Measurements from ENCODE around the gene C6orf163. TPM values are rescaled to one million over a fixed set of nuclear protein-coding genes. Genes with fewer than 3 reads are reported as not detected.

Gene C6orf163
- total and polyA plus RNA-seq, 2 of the 13 experiments (the other 11 are each of a cell fraction or from before 2014, with no cell fraction given), result 0.62 to 1.8 TPM

GRCh38 chr6:87330961-87331360, 13.7 kb upstream of the C6orf163 start:
- H3K27me3 ChIP-seq (ENCODE audit: control insufficient read depth in 1 of 2, insufficient read depth in 2 of 2, low read length in 2 of 2), result no peaks in the 10 kb centered on the region
- ATAC-seq (no peak), FAIRE-seq (no peak), DNase-seq (ENCODE audit: low spot score) (no peak)
- H3K36me3 ChIP-seq (replicated peaks in 1 of 2; ENCODE audit: control insufficient read depth in 1 of 2, insufficient read depth in 2 of 2, low read length in 2 of 2), result no peaks in the 10 kb centered on the region; a peak in 1 of 5 replicates
- H3K9me3 ChIP-seq (ENCODE audit: low read length), result no peaks in the 10 kb centered on the region
- no peak overlapping the region for H3K27ac ChIP-seq (ENCODE audit: extremely low read length, insufficient read depth, low read length)
- H3K4me3 ChIP-seq (replicated peaks in 1 of 3; ENCODE audit: insufficient read depth in 1 of 3, low read depth in 2 of 3, low read length in 3 of 3), result no peak overlapping the region
- BruUV-seq (replicated peaks), result no TSS peak
- ChIA-PET POLR2A (no interaction called here), CTCF (ENCODE audit: low intra/inter-chr PET ratio, low total read pairs) (no interaction called here)
- intact Hi-C loops (cut with micrococcal nuclease; ENCODE audit: unreplicated experiment), result no loop called here
- H3K4me1 ChIP-seq (ENCODE audit: insufficient read depth, low read length), result no peaks in the 10 kb centered on the region
- no peak overlapping the region for H3K4me2 ChIP-seq (ENCODE audit: low read depth, low read length)
- in situ Hi-C loops (cut with HindIII; ENCODE audit: extremely low pct_ligation_motif_present, low pct_unique_long_range_greater_than_20kb), result no loop called here
- TF ChIP-seq ZXDC (CRISPR knock-in tag; IDR thresholded peaks at IDR 0.05) (no peak), FOXA1 (IDR thresholded peaks at IDR 0.05) (no peak), FOXA1 (CRISPR knock-in tag; IDR thresholded peaks at IDR 0.05) (no peak), GLI4 (CRISPR knock-in tag; IDR thresholded peaks at IDR 0.05; ENCODE audit: borderline replicate concordance) (no peak)
- H2AFZ ChIP-seq (ENCODE audit: low read length), result no peak overlapping the region
- no peaks in the 10 kb centered on the region for H4K20me1 ChIP-seq (ENCODE audit: insufficient read depth, low read length)
- H3K9ac ChIP-seq (ENCODE audit: insufficient read depth, low read depth, low read length), result no peak overlapping the region
- no peaks in the 10 kb centered on the region for H3K79me2 ChIP-seq (ENCODE audit: insufficient read depth, low read length)

GRCh38 chr6:87333033-87333432, 11.6 kb upstream of the C6orf163 start:
- intact Hi-C loops (cut with micrococcal nuclease; ENCODE audit: unreplicated experiment), result no loop called here
- 93% methylated on average over 5 of the region's 5 CpGs for WGBS (ENCODE audit: low lambda C conversion rate)
- no peaks in the 10 kb centered on the region; a peak in 1 of 5 replicates for H3K36me3 ChIP-seq (replicated peaks in 1 of 2; ENCODE audit: control insufficient read depth in 1 of 2, insufficient read depth in 2 of 2, low read length in 2 of 2)
- TF ChIP-seq SOX6 (IDR thresholded peaks at IDR 0.05), result no peak
- TF ChIP-seq SOX6 (CRISPR knock-in tag; IDR thresholded peaks at IDR 0.05), result no peak
- TF ChIP-seq PAF1 (CRISPR knock-in tag; IDR thresholded peaks at IDR 0.05), result no peak
- no peak for TF ChIP-seq SYNCRIP (IDR thresholded peaks at IDR 0.05; ENCODE audit: insufficient read depth, low read depth, low read length)
- TF ChIP-seq RBM22 (optimal IDR thresholded peaks at IDR 0.05; ENCODE audit: low read length), result no peak
- DNase-seq (ENCODE audit: low spot score), result no peak
- H2AFZ ChIP-seq (ENCODE audit: low read length), result no peak overlapping the region
- in situ Hi-C loops (cut with HindIII; ENCODE audit: extremely low pct_ligation_motif_present, low pct_unique_long_range_greater_than_20kb), result no loop called here
- CTCF ChIA-PET (ENCODE audit: low intra/inter-chr PET ratio, low total read pairs), result no interaction called here
- BruUV-seq (replicated peaks), result no TSS peak
- H3K4me2 ChIP-seq (ENCODE audit: low read depth, low read length), result no peak overlapping the region
- H3K9ac ChIP-seq (ENCODE audit: insufficient read depth, low read depth, low read length), result no peak overlapping the region
- H3K4me3 ChIP-seq (replicated peaks in 1 of 3; ENCODE audit: insufficient read depth in 1 of 3, low read depth in 2 of 3, low read length in 3 of 3), result no peak overlapping the region
- ATAC-seq, result no peak
- H3K27ac ChIP-seq (ENCODE audit: extremely low read length, insufficient read depth, low read length), result no peak overlapping the region
- H3K27me3 ChIP-seq (ENCODE audit: control insufficient read depth in 1 of 2, insufficient read depth in 2 of 2, low read length in 2 of 2), result no peaks in the 10 kb centered on the region
- H3K79me2 ChIP-seq (ENCODE audit: insufficient read depth, low read length), result no peaks in the 10 kb centered on the region
- FAIRE-seq, result no peak
- no peaks in the 10 kb centered on the region for H3K4me1 ChIP-seq (ENCODE audit: insufficient read depth, low read length)
- POLR2A ChIA-PET, result no interaction called here
- H4K20me1 ChIP-seq (ENCODE audit: insufficient read depth, low read length), result no peaks in the 10 kb centered on the region
- H3K9me3 ChIP-seq (ENCODE audit: low read length), result no peaks in the 10 kb centered on the region
